Jurkat, Clone E6-1 (cell line): ENCODE measurements around the gene TOB2.
"Not testable (repeated sequence)": the region's sequence is repeated elsewhere in the genome, so short reads cannot be mapped to it uniquely, and the experiment has no call there.

Experiments used
- DNase-seq: peaks from one replicate; pipeline ENCODE4 v3.0.0-alpha.2; 2011; ENCODE audit warnings: low read depth, low spot score
- H3K4me3 ChIP-seq: 2 replicates; pipeline ENCODE4 v1.5.1; 2011; ENCODE audit warnings: mild to moderate bottlenecking, low read length, control low read depth, moderate library complexity

The TOB2 gene

GRCh38 chr22:41469218-41469851, 22.7 kb upstream of the TOB2 start:
- peak overlapping the region; percentile 94 for H3K4me3 ChIP-seq
- peak; percentile 16 for DNase-seq

DNA sequence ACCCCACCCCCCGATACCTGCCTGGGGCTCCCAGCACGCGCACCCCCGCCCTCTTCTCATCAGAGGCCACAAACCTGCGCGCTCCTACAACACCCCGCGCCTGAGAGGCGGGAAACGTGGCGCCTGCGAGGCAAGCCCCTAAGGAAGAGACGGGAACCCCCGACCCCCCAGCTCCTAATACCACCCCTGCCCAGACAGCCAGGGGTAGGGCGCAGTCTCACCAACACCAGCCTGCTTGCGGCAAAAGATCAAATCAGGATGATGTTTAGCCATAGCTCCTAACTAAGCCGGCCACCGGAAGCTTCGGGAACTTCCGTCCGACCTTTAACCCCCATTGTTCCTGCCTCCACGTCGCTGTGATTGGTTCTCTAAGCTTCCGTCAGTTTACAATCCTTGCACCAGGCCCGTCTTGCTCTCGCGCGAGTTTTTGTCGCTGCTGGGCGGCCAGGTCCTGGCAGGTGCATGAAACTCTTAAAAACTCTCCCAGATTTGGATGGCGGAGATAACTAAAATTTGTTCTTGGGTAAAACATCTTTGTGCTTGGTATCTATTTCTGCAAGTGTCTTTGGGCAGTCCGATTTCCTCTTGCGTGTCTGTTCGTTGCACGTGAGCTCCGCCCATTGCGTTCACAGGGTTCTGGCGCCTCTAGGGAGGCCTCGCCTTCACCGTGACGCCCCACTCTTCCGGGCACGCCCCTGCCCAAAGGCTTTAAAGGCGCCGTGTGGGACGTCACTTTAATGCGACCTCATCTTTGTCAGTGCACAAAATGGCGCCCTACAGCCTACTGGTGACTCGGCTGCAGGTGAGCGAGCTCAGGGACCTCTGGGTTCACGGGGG, 22.0 kb upstream of the TOB2 start, which contains the start of the genes ACO2 and PHF5A:
Gene ACO2 (plus strand): TSS at position 737 of the 837 bp plus-strand sequence. CDS start 30 bp downstream, at position 767.
Gene PHF5A (minus strand): TSS at position 312 of the 837 bp plus-strand sequence. CDS start 39 bp downstream, at position 273.
- DNase-seq: peak; percentile 97
- peak within 1 kb of the TSS; percentile 94 for H3K4me3 ChIP-seq

DNA sequence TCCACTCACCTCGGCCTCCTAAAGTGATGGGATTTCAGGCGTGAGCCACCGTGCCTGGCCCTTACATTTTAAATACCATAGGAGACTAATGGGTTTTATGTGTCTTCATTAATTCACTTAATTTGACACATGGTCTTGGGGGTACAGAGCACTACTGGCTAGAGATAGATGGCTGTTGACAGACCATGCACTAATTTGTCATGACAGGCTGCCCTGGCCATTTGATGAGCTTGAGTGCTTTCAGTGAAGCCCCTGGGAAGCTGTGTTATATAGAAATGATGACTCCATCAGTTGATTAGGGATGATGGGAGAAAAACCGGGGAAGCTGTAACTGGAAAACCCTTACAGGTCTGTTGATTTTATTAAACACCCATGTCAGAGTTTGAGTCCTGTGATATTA, 15.3 kb upstream of the TOB2 start:
- H3K4me3 ChIP-seq: no peak overlapping the region
- no peak for DNase-seq

DNA sequence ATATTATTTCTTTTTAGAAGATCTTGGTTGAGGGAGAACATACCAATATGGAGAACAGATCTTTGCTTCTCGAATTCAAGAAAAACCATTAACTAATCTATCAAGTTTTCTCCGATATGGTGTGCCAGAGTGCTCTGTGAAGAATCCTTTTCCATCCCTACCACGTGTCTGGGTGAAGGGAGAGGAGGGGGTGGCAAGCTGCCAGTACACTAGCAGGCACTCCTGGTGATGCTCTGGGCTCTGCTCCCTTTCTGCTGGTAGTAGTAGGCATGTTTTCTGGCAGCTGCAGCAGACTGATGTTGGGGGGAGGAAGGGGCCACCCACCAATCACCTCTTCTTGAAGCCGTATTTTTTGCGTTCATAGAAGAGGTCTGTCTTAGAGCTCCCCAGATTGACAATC, 13.5 kb upstream of the TOB2 start:
- not testable (repeated sequence) for DNase-seq, H3K4me3 ChIP-seq

- no peak for DNase-seq
- no peak overlapping the region for H3K4me3 ChIP-seq
Observed at GRCh38 chr22:41459431-41459830, 12.8 kb upstream of the TOB2 start.

GRCh38 chr22:41458161-41458728, 11.6 kb upstream of the TOB2 start:
- no peak for DNase-seq
- H3K4me3 ChIP-seq: no peak overlapping the region

DNA sequence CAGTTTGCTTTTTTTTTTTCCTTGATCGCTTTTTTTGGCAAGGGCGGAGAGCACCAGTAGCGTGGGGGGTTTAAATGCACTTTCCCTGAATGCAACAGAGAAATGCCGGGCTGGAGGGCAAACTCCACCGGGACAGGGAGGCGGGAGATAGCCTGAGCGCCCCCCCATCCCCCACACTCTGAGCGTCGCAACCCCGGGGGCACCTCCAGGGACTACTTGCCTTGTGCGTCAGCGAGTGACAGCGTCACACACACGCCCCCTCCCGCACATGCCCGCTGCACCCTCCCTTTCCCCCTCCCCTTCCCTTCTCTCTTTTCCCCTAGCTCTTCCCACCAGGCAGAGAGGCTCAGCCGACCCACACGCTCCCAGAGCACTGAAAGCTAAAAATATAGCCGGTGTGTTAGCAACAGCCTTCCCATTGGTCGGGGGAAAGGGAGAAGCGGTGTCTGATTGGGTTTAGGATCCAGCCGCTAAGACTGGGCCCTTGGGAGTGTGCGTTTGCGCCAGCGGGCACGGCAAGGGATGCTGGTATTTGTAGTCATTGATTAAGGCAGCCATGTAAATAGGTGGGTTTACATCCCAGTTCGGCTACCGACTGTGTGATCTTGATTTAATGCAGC, 1.7 kb upstream of the TOB2 start:
- peak; percentile 100 for DNase-seq
- peak overlapping the region; percentile 89 for H3K4me3 ChIP-seq

DNA sequence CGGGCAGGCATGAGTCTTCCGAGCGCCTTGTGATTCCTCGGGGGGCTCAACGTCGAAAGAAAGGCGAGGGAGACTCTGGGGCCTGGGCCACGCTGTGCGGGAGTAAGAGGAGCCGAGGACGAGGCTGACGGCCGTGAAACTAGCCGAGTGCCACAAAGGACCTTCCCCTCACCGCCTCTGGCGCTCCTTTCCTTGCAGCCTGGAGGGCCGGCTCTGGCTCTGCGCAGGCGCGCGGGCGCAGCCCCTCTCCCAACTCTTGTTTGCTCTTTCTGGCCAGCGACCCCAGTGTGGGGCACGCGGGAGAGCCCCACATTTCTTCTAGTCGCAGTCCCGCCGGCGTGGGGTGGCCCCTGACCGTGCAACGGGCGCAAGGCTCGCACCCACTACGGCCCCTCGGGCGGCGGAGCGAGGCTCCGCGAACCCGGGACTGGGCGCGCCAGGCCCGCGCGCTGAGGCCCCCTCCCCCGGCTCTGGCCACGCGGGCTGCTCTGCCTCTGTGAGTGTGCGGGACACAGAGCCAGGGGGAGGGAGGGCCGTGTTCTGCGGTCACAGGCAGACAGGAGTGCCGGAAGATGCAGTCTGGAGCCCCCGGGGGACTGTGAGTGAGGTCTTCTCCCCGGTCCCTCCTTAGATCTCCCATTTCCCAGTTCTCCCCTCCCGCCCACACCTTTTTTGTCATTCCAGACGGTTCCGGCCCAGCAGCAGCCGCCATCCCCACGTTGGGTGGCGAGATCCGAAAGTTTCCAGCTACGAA, 1.0 kb upstream of the TOB2 start:
- H3K4me3 ChIP-seq: peak overlapping the region; percentile 89
- peak; percentile 35 for DNase-seq

- no peak for DNase-seq
- H3K4me3 ChIP-seq: peak overlapping the region; percentile 89
Observed at GRCh38 chr22:41446057-41446501, 522 bp downstream of the TOB2 start.

DNA sequence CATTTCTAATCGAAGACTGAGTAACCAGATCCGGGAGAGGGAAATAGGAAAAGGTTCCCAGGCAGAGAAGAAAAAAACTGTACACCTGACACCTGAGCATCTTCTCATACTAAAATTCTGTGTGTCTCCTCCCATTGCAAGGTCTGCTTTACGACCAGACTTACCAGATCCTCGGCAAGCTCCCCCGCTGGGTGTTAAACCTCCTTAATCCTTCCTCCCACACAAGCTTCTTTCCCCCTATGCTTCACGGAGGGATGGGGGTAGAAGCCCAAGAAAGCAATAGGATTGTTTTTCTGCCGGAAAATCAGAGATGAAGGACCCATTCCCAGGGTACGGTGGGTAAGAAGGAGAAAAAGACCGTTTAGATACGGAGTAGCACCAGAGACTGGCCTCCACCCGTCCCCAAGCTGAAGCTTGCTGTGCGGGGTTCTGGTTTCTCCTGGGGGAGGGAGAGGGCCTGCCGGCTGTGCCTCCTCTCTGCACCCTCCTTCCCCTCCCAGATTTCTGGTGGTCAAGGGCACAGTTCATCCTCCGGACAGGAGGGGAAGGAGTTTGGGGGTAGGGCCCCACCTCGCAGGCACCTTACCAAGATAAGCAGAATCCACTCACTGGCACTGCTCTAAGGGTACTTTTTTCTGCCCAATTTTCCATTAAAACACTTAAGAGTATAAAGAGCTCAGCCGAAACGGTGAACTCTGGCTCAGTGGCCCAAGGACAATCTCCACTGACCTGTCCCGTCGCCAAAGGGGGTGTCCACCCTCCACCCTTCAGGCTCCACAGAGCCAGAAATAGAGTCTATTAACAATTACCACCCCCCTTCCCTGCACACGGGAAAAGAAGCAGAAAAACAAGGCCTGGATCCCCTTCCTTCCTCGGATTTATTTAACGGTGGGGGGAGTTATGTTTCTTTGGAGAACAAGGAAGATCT, 1.2 kb downstream of the TOB2 start:
- peak; percentile 20 for DNase-seq
- H3K4me3 ChIP-seq: peak overlapping the region; percentile 89

DNA sequence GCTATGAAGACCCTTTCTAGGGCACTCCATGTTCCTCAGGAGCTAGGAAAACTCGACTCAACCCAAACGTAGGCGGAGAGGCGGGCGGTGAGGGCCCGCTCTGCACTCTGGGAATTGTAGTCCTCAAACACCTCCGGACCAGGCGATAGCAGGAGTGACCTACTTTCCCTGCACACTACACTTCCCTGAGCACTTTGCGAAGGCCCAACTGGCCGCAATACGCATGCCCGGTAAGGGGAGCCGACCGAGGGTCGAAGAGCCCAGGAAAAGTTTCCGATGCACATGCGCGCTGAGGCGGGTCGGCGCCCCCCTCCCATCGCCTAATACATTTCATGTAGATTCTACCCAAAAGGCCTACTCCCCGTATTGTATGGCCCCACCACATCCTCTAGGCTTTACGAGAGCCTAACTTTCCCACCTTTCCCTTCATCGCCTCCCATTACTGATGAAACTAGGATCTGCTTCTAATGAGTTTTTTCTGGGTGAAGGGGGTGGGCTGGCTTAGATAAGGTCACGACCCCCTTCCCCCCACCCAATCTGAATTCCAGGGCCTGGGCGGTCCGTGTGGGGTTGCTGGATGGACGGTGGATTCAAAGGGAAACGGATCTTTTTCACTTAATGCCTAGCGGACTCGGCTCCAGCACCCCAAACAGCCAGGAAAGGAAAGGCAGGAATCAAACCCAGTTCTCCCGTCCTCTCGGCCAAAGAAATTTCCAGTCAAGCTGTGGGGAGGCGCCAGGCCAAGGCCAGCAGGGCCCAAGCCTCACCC, 2.1 kb downstream of the TOB2 start:
- H3K4me3 ChIP-seq: peak overlapping the region; percentile 89
- peak; percentile 86 for DNase-seq

DNA sequence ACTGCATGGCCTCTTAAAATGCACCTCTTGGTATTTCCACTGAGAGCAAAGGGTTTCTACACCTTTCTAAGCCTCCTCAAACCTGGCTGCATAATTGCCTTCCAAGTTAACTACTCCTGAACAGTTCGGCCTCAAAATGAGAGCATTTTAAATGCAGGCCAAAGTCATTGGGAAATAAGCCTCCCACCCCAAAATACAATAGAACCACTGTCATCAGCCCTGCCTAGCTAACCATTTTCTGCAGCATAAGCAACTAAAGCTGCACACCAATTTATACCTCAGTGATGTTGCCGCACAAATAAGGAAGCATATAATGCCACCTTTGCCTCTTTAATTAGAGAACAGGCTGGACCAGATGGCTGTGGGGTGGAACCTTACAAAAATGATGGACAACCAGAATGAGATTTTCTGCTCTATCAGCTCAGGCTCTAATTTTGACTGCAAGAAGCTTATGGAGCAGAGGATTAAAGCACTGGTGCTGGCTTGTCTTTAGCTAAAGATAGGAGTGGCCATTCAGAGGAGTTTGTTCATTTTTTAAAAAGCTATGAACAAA, 4.3 kb downstream of the TOB2 start:
- DNase-seq: no peak
- H3K4me3 ChIP-seq: no peak overlapping the region

- not testable (repeated sequence) for H3K4me3 ChIP-seq, DNase-seq
Observed at GRCh38 chr22:41440511-41440910, 6.1 kb downstream of the TOB2 start.

- H3K4me3 ChIP-seq: no peak overlapping the region
- DNase-seq: no peak
Observed at GRCh38 chr22:41437198-41437597, 9.4 kb downstream of the TOB2 start.

DNA sequence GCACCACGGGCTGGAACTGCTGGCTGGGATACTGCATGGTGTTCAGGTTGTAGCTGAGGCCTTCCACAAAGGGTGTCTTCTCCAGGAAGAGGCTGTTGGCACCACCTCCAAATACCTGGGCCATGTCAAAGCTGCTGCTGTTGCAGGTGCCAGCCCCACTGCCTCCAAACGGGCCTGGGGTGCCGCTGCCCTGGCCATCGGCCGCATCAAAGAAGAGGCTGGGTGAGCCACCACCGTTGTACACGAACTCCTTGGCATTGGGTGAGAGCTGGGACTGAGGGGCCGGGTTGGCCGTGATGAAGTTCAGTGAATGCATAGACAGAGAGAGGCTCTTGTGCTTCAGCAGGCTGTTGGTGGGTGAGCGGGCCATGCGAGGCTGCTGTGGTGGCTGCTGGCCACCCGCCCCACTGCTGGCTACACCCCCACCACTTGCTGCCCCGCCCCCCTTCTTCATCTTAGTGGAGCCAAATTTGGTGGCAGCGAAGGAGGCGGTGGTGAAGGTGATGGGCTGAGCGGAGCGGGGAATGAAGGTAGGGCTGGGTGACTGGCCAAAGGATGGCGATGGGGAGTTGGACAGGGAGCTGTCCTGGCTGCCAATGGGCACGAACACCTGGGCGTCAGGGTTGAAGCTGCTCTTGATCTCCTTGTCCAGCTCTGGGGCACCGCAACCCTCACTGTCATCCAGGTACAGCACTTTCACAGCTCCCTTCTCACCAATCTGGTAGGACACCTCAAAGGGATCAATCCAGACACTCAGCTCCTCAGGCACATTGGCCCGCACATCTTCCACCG, 10.1 kb downstream of the TOB2 start:
- H3K4me3 ChIP-seq: no peak overlapping the region
- DNase-seq: no peak

- DNase-seq: no peak
- no peak overlapping the region for H3K4me3 ChIP-seq
Observed at GRCh38 chr22:41435560-41435959, 11.0 kb downstream of the TOB2 start.
